HepG2 (cell line): ENCODE measurements around the gene CRIP1. TPM values are rescaled to one million over a fixed set of nuclear protein-coding genes. Genes with fewer than 3 reads are reported as not detected.

ENCODE experiments used
- CEBPZ ChIP-seq: IDR thresholded peaks from 2 replicates; pipeline ENCODE4 v1.6.1; 2012; ENCODE audit warnings: low read length, improper control_type of control experiment
- FOXO1 ChIP-seq: sonication (generic); formaldehyde crosslinking; IDR thresholded peaks from 2 replicates; pipeline ENCODE4 v1.4.0; 2020; ENCODE audit warnings: missing genetic modification reagents
- HDAC1 ChIP-seq: sonication (generic); formaldehyde crosslinking; IDR thresholded peaks from 2 replicates; pipeline ENCODE4 v1.5.1; 2020; ENCODE audit warnings: mild to moderate bottlenecking, missing genetic modification reagents
- HDAC2 ChIP-seq: sonication (generic); formaldehyde crosslinking; IDR thresholded peaks from 2 replicates; pipeline ENCODE4 v1.4.0; 2020; ENCODE audit warnings: missing genetic modification reagents
- HMGXB4 ChIP-seq, 2 experiments: sonication (generic) in 1 of 2; formaldehyde crosslinking in 1 of 2; IDR thresholded peaks; 2 replicates each; pipeline versions ENCODE4 v1.4.0 to v1.6.1; 2018 to 2020; ENCODE audit warnings: missing genetic modification reagents in 2 of 2, borderline replicate concordance in 1 of 2, low read depth in 1 of 2, mild to moderate bottlenecking in 1 of 2, missing biosample characterization in 1 of 2
- NPAS2 ChIP-seq: sonication (generic); formaldehyde crosslinking; IDR thresholded peaks from 2 replicates; pipeline ENCODE4 v1.8.0; 2022; ENCODE audit warnings: mild to moderate bottlenecking, missing genetic modification reagents, borderline replicate concordance
- POLR2G ChIP-seq: fragments of 200-400 bp; formaldehyde crosslinking; IDR thresholded peaks from 2 replicates; pipeline ENCODE4 v1.6.1; 2018; ENCODE audit warnings: mild to moderate bottlenecking, low read depth, low read length, moderate library complexity
- ZFP36 ChIP-seq: fragments of 150-350 bp; IDR thresholded peaks from 2 replicates; pipeline ENCODE4 v1.6.1; 2018; ENCODE audit warnings: borderline replicate concordance, low read length, low read depth; ENCODE audit not compliant: partially characterized antibody
- ZNF614 ChIP-seq: IDR thresholded peaks from 2 replicates; pipeline ENCODE4 v1.6.1; 2018; ENCODE audit warnings: missing biosample characterization, missing genetic modification reagents, inconsistent platforms, borderline replicate concordance
- ZNF687 ChIP-seq: sonication (generic); formaldehyde crosslinking; IDR thresholded peaks from 2 replicates; pipeline ENCODE4 v1.5.1; 2020; ENCODE audit warnings: mild to moderate bottlenecking, missing genetic modification reagents, moderate library complexity
- ZNF772 ChIP-seq: sonication (generic); formaldehyde crosslinking; IDR thresholded peaks from 2 replicates; pipeline ENCODE4 v1.5.0; 2020; ENCODE audit warnings: mild to moderate bottlenecking, missing genetic modification reagents
- polyA plus RNA-seq, 8 experiments: library from polyadenylated mRNA; depleted of rRNA in 3 of 8; stranded (reverse) in 7 of 8; unstranded in 1 of 8; fragments of >200 nt; fragmentation: Illumina TruSeq in 4 of 8; extraction: Trizol in 4 of 8; gene quantifications; 2 replicates each; pipeline versions ENCODE4 v1.2.1 to v1.2.3, GENCODE V29; 2011 to 2016; ENCODE audit warnings: low read depth in 4 of 8, missing spikeins in 1 of 8, mixed read lengths in 1 of 8; ENCODE audit not compliant: insufficient read depth in 1 of 8
- total RNA-seq, 5 experiments: library from RNA; depleted of rRNA; stranded (reverse); fragments of >200 nt; fragmentation: Illumina TruSeq; extraction: Trizol; gene quantifications; 2 replicates each; pipeline ENCODE4 v1.2.3, GENCODE V29; 2016; ENCODE audit warnings: low read depth in 1 of 5
- TF ChIP-seq, protein P1 (sequence below): sonication (generic); formaldehyde crosslinking; IDR thresholded peaks from 2 replicates; pipeline ENCODE4 v1.4.0; 2020; ENCODE audit warnings: missing genetic modification reagents
- TF ChIP-seq, protein P2 (sequence below): sonication (generic); formaldehyde crosslinking; IDR thresholded peaks from 2 replicates; pipeline ENCODE4 v1.4.0; 2020; ENCODE audit warnings: mild to moderate bottlenecking, low read depth, missing genetic modification reagents
- TF ChIP-seq, protein P3 (sequence below): sonication (generic); formaldehyde crosslinking; IDR thresholded peaks from 2 replicates; pipeline ENCODE4 v1.4.0; 2020; ENCODE audit warnings: missing genetic modification reagents

Gene CRIP1
- total and polyA plus RNA-seq, 2 of the 13 experiments (the other 11 are each of a cell fraction or from before 2014, with no cell fraction given), result 53.9 to 59.5 TPM

DNA sequence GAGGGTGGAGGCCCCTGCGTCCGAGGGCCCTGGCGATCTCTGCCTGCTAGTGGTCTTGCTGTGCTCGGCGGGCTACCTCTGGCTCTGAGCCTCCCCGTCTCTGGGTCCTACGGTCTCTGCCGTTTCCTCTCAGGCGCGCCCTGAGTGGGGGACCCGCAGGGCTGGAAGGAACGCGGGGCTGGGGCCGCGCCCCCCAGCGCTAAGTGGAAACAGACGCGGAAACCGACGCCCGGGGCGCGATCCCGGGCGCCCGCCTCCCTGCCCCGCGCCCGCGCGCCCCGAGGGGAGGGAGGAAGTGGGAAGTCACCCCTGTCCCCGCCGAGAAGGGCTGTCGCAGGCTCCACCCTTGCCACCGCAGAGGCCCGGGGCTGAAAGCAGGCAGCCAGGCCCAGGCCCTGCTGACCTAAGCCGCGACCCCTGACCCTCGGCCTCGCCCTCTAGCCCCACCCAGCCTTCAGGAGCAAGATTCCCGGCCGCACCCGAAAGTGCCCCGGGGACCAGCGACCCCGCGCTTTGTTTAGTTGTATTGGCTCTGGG, 831 bp downstream of the CRIP1 start (continued):
- no peak for TF ChIP-seq CEBPZ
- TF ChIP-seq, protein P1, sequence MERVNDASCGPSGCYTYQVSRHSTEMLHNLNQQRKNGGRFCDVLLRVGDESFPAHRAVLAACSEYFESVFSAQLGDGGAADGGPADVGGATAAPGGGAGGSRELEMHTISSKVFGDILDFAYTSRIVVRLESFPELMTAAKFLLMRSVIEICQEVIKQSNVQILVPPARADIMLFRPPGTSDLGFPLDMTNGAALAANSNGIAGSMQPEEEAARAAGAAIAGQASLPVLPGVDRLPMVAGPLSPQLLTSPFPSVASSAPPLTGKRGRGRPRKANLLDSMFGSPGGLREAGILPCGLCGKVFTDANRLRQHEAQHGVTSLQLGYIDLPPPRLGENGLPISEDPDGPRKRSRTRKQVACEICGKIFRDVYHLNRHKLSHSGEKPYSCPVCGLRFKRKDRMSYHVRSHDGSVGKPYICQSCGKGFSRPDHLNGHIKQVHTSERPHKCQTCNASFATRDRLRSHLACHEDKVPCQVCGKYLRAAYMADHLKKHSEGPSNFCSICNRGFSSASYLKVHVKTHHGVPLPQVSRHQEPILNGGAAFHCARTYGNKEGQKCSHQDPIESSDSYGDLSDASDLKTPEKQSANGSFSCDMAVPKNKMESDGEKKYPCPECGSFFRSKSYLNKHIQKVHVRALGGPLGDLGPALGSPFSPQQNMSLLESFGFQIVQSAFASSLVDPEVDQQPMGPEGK (CRISPR knock-in tag), result 0 out of 2 replicates have a peak, but pooled peaks have one; percentile 10
- no peak for TF ChIP-seq FOXO1 (CRISPR knock-in tag)
- TF ChIP-seq, protein P2, sequence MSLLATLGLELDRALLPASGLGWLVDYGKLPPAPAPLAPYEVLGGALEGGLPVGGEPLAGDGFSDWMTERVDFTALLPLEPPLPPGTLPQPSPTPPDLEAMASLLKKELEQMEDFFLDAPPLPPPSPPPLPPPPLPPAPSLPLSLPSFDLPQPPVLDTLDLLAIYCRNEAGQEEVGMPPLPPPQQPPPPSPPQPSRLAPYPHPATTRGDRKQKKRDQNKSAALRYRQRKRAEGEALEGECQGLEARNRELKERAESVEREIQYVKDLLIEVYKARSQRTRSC, result no peak
- TF ChIP-seq ZNF772 (CRISPR knock-in tag), result no peak
- TF ChIP-seq ZNF687 (CRISPR knock-in tag), result peak; percentile 48
- TF ChIP-seq POLR2G, result no peak; the same call in 1 of the 2 replicates
- TF ChIP-seq, protein P3, sequence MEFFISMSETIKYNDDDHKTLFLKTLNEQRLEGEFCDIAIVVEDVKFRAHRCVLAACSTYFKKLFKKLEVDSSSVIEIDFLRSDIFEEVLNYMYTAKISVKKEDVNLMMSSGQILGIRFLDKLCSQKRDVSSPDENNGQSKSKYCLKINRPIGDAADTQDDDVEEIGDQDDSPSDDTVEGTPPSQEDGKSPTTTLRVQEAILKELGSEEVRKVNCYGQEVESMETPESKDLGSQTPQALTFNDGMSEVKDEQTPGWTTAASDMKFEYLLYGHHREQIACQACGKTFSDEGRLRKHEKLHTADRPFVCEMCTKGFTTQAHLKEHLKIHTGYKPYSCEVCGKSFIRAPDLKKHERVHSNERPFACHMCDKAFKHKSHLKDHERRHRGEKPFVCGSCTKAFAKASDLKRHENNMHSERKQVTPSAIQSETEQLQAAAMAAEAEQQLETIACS (CRISPR knock-in tag), result peak; percentile 34; the same call in 1 of the 2 replicates
- TF ChIP-seq ZNF614 (CRISPR knock-in tag), result no peak
- TF ChIP-seq ZFP36, result no peak
- peak in 1 of 2 experiments; percentile 40; a peak in 3 of 4 replicates for TF ChIP-seq HMGXB4 (CRISPR knock-in tag; IDR thresholded peaks at IDR 0.05; ENCODE audit: borderline replicate concordance in 1 of 2, low read depth in 1 of 2)
- no peak for TF ChIP-seq HDAC1 (CRISPR knock-in tag)
- no peak; the same call in 1 of the 2 replicates for TF ChIP-seq HDAC2 (CRISPR knock-in tag)
- no peak for TF ChIP-seq NPAS2 (CRISPR knock-in tag)
